Left ventricle myocardium inferior (tissue), 1 donor: ENCODE results near the gene GNAI1. TPM values are rescaled to one million over a fixed set of nuclear protein-coding genes. Genes with fewer than 3 reads are reported as not detected.

ENCODE experiments used
- DNase-seq: peaks from one replicate; pipeline ENCODE4 v3.0.0-alpha.2; 2020
- H3K27ac ChIP-seq: fragments of 200-600 bp; replicated peaks from 2 replicates; pipeline ENCODE4 v1.8.0; 2021
- H3K27me3 ChIP-seq: fragments of 200-600 bp; 2 replicates; pipeline ENCODE4 v1.8.0; 2021; ENCODE audit warnings: low read depth
- H3K36me3 ChIP-seq: fragments of 200-600 bp; 2 replicates; pipeline ENCODE4 v1.8.0; 2021
- H3K4me1 ChIP-seq: fragments of 200-600 bp; 2 replicates; pipeline ENCODE4 v1.8.0; 2021
- H3K4me3 ChIP-seq: fragments of 200-600 bp; 2 replicates; pipeline ENCODE4 v1.8.0; 2021; ENCODE audit warnings: mild to moderate bottlenecking, moderate library complexity
- H3K9me3 ChIP-seq: fragments of 200-600 bp; replicated peaks from 2 replicates; pipeline ENCODE4 v1.8.0; 2021
- intact Hi-C: fragments of 100-400 bp; cut with micrococcal nuclease; formaldehyde crosslinking; loops from one replicate; pipeline ENCODE4 v1.11.0; 2022
- total RNA-seq: library from RNA; stranded (reverse); fragmentation: NEBNext Ultra II Directional; extraction: Animal tissue kit (Norgen Biotek cat#: 25700); gene quantifications from one replicate; pipeline ENCODE4 v1.2.1, GENCODE V29; 2021
- TF ChIP-seq, protein P1 (sequence below): fragments of 200-600 bp; IDR thresholded peaks from 2 replicates; pipeline ENCODE4 v1.8.0; 2021; ENCODE audit warnings: antibody characterized with exemption, mild to moderate bottlenecking, borderline replicate concordance
- donor health status: DM: no; HTN: yes; CAD: no; lungs with severe emphysema.

The GNAI1 gene
- total RNA-seq, 1 donor from 2014 or later: 14.5 TPM

DNA sequence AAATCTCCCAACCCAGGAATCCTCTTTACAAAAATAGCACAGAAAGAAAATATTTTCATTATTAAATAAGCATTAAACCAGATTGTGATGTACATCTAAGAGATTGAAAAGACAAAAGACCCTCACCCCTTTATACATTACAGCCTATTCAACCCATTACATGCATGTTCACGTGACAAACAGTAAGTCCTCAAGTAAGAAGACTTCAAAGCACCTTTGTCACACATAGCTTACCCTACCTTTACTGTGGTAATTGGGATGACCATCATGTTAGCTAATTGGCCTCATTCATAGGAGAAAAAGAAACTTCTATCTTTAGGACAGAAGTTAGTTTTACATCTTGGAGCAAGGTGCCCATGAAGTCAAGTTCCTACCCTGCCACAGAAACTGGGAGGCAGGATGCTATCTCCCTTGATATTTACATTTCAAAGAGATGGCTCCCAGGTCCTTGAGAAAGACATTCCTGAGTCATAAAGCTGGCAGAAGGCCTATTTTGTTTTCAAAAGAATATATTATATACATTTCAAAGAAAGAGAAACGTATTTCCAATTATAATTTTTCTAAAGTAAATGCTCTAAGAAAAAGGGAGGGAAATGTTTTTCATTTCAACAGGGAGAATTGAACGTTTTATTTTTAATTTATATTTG is 48.1 kb downstream of the GNAI1 start:
- intact Hi-C loops: no loop called here
- TF ChIP-seq, protein P1, sequence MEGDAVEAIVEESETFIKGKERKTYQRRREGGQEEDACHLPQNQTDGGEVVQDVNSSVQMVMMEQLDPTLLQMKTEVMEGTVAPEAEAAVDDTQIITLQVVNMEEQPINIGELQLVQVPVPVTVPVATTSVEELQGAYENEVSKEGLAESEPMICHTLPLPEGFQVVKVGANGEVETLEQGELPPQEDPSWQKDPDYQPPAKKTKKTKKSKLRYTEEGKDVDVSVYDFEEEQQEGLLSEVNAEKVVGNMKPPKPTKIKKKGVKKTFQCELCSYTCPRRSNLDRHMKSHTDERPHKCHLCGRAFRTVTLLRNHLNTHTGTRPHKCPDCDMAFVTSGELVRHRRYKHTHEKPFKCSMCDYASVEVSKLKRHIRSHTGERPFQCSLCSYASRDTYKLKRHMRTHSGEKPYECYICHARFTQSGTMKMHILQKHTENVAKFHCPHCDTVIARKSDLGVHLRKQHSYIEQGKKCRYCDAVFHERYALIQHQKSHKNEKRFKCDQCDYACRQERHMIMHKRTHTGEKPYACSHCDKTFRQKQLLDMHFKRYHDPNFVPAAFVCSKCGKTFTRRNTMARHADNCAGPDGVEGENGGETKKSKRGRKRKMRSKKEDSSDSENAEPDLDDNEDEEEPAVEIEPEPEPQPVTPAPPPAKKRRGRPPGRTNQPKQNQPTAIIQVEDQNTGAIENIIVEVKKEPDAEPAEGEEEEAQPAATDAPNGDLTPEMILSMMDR: no peak

DNA sequence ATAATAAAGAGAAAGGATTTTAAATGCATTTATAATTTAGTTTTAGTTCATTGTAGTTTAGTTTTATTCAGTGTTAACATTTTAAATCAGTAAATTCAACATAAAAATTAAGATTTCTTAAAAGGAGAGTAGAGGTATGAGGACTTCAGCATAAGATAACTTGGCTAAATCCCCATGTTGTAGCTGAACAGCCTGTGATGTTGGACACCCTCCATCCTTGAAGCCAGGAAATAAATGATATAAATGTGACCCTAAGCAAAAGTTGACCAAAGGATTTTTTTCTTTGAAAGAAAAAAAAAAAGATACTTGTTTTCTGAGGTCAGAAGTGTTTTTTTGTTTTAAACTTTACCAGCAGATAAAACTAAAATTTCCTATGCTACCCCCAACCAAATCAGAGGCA is 48.7 kb downstream of the GNAI1 start:
- no peaks in the 10 kb centered on the region for H3K27me3 ChIP-seq
- H3K27ac ChIP-seq: no peak overlapping the region
- H3K4me3 ChIP-seq: no peak overlapping the region
- TF ChIP-seq, protein P1: no peak
- no peaks in the 10 kb centered on the region for H3K9me3 ChIP-seq
- no peak for DNase-seq
- peaks cover 31% of the 10 kb centered on the region for H3K4me1 ChIP-seq
- H3K36me3 ChIP-seq: no peaks in the 10 kb centered on the region
- intact Hi-C loops: no loop called here

More for the DNA sequence above, 48.1 kb downstream of the GNAI1 start:
- Histone ChIP-seq H3K36me3 (no peaks in the 10 kb centered on the region), H3K4me1 (peaks cover 27% of the 10 kb centered on the region), H3K9me3 (no peaks in the 10 kb centered on the region), H3K27ac (no peak overlapping the region), H3K27me3 (no peaks in the 10 kb centered on the region), H3K4me3 (no peak overlapping the region)
- no peak for DNase-seq

DNA sequence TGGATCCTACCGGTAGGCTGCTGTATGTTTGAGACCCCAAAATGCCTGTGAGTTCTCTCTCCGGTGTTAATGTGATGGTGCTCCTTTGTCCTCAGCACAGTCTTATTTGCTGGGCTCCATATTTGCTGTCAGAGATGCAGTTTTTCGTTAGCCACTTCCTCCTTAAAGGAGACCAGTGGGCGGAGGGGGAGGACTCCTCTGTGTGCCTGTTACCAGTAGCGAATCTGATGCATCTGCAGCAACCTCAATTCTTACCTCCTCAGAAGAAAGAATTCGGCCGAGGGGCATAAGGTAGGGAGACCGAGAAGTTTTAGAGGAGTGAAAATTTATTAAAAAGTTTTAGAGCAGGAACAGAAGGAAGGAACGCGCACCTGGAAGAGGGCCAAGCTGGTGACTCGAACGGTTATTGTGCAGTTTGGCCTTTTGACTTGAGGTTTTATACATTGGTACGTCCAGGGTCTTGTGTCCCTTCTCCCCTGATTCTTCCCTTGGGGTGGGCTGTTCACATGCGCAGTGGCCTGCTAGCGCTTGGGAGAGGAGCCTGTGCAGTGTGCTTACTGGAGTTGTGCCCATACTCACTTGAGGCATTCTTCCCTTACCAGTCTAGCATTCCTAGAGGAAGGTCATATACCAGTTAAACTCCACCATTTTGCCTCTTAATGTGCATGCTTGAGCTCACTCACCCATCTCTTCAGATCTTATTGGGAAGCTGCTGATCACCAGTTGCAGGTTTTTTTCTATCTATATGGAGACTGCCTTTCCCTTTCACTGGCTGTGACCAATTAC is 49.5 kb downstream of the GNAI1 start:
- Histone ChIP-seq H3K27ac (no peak overlapping the region), H3K4me3 (no peak overlapping the region), H3K36me3 (no peaks in the 10 kb centered on the region), H3K4me1 (peaks cover 30% of the 10 kb centered on the region), H3K27me3 (no peaks in the 10 kb centered on the region), H3K9me3 (no peaks in the 10 kb centered on the region)
- TF ChIP-seq, protein P1: no peak
- DNase-seq: no peak
- intact Hi-C loops: no loop called here

DNA sequence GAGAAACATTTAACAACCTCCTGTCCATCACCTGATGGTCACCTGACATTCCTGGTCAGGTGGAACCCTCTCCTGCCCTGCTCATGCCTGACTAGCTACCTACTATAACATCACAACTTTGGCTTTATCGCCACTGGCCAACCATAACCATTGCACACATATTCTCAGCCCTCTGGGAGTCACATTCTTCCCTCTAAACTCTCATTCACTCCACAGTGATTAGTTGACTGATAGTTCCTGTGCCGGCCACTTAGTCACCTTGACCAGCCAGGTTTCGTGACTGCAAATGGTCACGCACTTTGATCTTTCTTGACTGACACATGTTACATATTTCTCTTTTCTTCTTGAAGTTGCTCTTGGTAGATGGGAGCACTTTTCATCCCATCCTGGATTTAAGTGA is 50.1 kb downstream of the GNAI1 start:
- intact Hi-C loops: no loop called here
- no peaks in the 10 kb centered on the region for H3K36me3 ChIP-seq
- no peaks in the 10 kb centered on the region for H3K27me3 ChIP-seq
- DNase-seq: no peak
- no peak overlapping the region for H3K27ac ChIP-seq
- TF ChIP-seq, protein P1: no peak
- H3K4me1 ChIP-seq: peaks cover 24% of the 10 kb centered on the region
- no peak overlapping the region for H3K4me3 ChIP-seq
- no peaks in the 10 kb centered on the region for H3K9me3 ChIP-seq

DNA sequence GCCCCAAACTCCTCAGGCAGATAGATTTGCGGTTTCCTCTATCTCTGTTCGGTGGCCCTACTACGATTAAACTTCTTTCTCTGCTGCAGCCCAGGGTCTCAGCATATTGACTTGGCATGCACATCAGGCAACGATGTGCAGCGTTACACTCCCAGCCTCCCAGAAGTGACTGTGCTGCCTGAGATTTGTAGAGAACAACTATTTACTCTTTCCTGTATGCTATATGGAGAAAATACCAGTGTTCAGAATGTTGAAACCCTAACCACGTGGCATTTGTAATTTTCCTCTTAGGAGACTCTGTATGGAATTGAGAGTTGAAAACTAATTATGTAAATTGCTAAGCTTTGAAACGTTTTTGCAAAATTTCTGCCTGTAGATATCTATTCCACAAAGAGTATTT is 50.9 kb downstream of the GNAI1 start:
- intact Hi-C loops: no loop called here
- Histone ChIP-seq H3K9me3 (no peaks in the 10 kb centered on the region), H3K36me3 (no peaks in the 10 kb centered on the region), H3K4me3 (no peak overlapping the region), H3K4me1 (peaks cover 23% of the 10 kb centered on the region), H3K27ac (no peak overlapping the region), H3K27me3 (no peaks in the 10 kb centered on the region)
- TF ChIP-seq, protein P1: no peak
- DNase-seq: no peak
